Activated CD8-positive, alpha-beta T cell treated with anti-CD3 and anti-CD28 coated beads for 36 hours (primary cell): ENCODE measurements around the gene COL25A1. TPM values are rescaled to one million over a fixed set of nuclear protein-coding genes. Genes with fewer than 3 reads are reported as not detected.

Source experiments
- ATAC-seq: fragments of 200-7000 bp; cut with Tn5 transposase; one replicate; pipeline ENCODE4 v1.10.0; 2021; ENCODE audit warnings: mild to moderate bottlenecking, moderate library complexity
- CTCF ChIA-PET: fragments of 350-600 bp; sonication (Branson Sonifier 250); formaldehyde crosslinking; loops from one replicate; lab custom pipeline; 2021; ENCODE audit warnings: antibody characterized with exemption; lab: Charles Lee
- POLR2A ChIA-PET: fragments of 350-600 bp; sonication (Branson Sonifier 250); formaldehyde crosslinking; loops from one replicate; lab custom pipeline; 2021; ENCODE audit warnings: antibody characterized with exemption; lab: Charles Lee
- DNase-seq: peaks from one replicate; pipeline ENCODE4 v3.0.0-alpha.2; 2020
- H3K27ac Mint-ChIP-seq: one replicate; pipeline ENCODE4 v1.8.0; 2021; ENCODE audit warnings: mild to moderate bottlenecking, mixed read lengths
- H3K27me3 Mint-ChIP-seq: one replicate; pipeline ENCODE4 v1.8.0; 2021; ENCODE audit warnings: mixed read lengths
- H3K36me3 Mint-ChIP-seq: one replicate; pipeline ENCODE4 v1.8.0; 2021; ENCODE audit warnings: low read depth, mixed read lengths
- H3K4me1 Mint-ChIP-seq: one replicate; pipeline ENCODE4 v1.8.0; 2021; ENCODE audit warnings: low read depth, mixed read lengths
- H3K4me3 Mint-ChIP-seq: one replicate; pipeline ENCODE4 v1.8.0; 2021; ENCODE audit warnings: mild to moderate bottlenecking, moderate library complexity, mixed read lengths
- H3K9me3 Mint-ChIP-seq: one replicate; pipeline ENCODE4 v1.8.0; 2021; ENCODE audit warnings: mixed read lengths
- intact Hi-C: fragments of 100-400 bp; cut with micrococcal nuclease; formaldehyde crosslinking; loops from one replicate; pipeline ENCODE4 v1.10.0; 2022
- total RNA-seq, 2 experiments: library from RNA; stranded (reverse); gene quantifications; one replicate each; pipeline ENCODE4 v1.2.3, GENCODE V29; 2021
- TF ChIP-seq, protein P1 (sequence below): fragments of 200-600 bp; IDR thresholded peaks from one replicate; pipeline ENCODE4 v1.8.0; 2022; ENCODE audit warnings: antibody characterized with exemption, mild to moderate bottlenecking

The COL25A1 gene
- total RNA-seq, 2 experiments from 2014 or later = not detected

DNA sequence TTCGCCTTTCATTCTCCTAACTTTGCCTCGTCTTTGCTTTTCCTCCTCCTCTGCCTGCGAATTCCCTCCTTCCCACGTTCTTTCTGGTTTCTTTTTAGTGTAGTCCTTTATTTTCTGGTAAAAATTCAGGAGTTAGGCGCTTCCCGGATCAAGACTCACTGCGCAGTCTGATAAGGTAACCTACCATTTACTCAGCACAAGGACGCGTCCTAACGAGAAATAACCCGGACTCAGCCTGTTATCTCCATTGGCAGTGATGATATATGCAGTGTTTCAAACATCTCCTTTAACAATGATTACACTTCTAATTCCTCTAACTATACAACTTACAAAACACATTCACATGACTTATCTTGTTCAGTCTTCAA, 539.2 kb downstream of the COL25A1 start:
- Mint-ChIP-seq H3K4me1 (peaks cover 10% of the 10 kb centered on the region), H3K4me3 (peak overlapping the region; percentile 76), H3K36me3 (peaks cover 2% of the 10 kb centered on the region), H3K27ac (no peak overlapping the region), H3K27me3 (peaks cover 38% of the 10 kb centered on the region), H3K9me3 (peaks cover 3% of the 10 kb centered on the region)
- TF ChIP-seq, protein P1, sequence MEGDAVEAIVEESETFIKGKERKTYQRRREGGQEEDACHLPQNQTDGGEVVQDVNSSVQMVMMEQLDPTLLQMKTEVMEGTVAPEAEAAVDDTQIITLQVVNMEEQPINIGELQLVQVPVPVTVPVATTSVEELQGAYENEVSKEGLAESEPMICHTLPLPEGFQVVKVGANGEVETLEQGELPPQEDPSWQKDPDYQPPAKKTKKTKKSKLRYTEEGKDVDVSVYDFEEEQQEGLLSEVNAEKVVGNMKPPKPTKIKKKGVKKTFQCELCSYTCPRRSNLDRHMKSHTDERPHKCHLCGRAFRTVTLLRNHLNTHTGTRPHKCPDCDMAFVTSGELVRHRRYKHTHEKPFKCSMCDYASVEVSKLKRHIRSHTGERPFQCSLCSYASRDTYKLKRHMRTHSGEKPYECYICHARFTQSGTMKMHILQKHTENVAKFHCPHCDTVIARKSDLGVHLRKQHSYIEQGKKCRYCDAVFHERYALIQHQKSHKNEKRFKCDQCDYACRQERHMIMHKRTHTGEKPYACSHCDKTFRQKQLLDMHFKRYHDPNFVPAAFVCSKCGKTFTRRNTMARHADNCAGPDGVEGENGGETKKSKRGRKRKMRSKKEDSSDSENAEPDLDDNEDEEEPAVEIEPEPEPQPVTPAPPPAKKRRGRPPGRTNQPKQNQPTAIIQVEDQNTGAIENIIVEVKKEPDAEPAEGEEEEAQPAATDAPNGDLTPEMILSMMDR = no peak
- ChIA-PET POLR2A (no interaction called here), CTCF (no interaction called here)
- intact Hi-C loops = no loop called here
- DNase-seq (no peak), ATAC-seq (no peak)

DNA sequence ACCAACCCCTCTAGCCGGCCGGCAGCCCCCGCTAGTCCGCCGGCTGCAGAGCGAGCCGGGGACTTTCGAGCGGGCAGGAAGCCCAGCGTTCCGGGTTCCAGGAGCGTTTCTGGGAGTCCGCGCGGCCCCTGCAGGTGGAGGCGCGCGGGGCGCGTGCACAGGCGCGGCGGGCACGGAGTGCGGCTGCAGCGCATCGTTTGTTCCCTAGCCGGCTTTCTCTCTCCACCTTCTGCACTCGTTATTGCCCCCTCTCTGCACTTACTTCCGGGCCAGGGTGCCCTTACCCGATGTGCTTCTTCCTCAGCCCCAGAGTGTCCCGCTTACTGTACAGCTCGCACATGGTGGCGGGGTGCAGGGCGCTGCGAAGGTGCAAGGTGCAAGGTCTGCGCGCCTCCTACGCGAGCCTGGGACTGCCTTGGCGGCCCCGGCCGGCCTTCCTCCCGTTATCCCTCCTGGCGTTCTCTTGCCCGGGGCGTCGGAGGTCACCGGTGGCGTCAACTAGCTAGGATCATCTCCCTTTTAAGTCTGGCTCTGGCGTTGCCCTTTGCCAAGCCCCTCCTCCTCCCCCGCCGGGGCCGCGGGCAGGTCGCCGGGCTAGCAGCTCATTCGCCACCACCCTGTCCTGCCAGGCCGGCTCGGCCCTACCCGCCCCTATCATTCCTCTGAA, 539.8 kb downstream of the COL25A1 start, which contains the start of gene ETNPPL:
ETNPPL (minus strand) TSS at position 495 of the 667 bp plus-strand sequence; CDS start at position 340, 155 bp downstream.
- Mint-ChIP-seq H3K36me3 (peaks cover 2% of the 10 kb centered on the region), H3K4me1 (peaks cover 10% of the 10 kb centered on the region), H3K9me3 (peaks cover 3% of the 10 kb centered on the region), H3K4me3 (peak within 1 kb of the TSS; percentile 76), H3K27me3 (peaks cover 38% of the 10 kb centered on the region), H3K27ac (no peak within 1 kb of the TSS)
- CTCF ChIA-PET = no interaction called here
- peak; percentile 51 for DNase-seq
- POLR2A ChIA-PET = no interaction called here
- intact Hi-C loops = no loop called here
- TF ChIP-seq, protein P1 = no peak
- peak; percentile 89 for ATAC-seq

Other genes starting within 250 kb of the COL25A1 start
- gene SEC24B, start 131.2 kb upstream of the COL25A1 start, total RNA-seq = 10 to 100 TPM; 25.8 to 26.0 TPM